ENCODE measurements around the gene SPCS1.

The SPCS1 gene

DNA sequence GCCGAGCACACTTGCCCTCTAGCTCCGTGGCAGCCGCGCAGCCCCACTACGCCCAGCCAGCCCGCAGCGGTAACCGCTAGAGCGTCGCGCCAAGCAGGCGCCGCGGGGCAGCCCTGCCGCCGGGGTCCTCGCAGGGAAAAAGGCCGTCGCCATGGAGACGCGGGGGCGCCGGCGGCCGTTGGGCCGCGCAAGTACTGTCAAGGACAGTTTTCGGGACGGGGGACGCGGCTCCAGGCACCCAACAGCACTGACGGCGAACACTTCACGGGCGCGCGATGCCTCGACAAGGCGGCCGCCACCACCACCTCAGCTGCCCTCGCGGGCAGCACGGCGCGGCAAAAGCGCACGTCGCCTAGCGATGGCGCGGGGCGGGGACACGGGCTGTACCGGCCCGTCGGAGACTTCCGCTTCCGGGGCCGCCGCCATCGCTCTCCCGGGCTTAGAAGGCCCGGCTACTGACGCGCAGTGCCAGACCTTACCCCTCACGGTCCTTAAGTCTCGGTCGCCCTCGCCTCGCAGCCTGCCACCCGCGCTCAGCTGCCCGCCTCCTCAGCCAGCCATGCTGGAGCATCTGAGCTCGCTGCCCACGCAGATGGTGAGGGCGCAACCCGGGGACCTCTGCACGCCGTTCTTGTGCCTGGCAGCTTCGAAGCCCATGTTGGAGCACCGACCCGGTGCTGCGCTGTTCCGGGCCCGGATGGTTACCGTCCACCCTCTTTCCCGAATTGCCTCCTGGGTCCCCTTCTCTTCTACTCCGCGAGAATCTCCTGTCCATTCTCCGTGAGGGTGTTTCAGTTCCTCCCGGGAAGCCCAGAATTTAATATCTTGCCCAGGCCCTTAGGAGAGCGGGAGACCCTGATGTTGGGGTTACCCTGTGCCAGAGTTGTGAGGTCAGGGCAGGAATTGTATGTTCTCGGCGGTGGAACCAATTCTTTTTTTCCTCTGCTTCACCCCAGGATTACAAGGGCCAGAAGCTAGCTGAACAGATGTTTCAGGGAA, at the start of gene SPCS1, which contains the start of gene GLT8D1:
SPCS1 (plus strand) TSS at position 419 of the 999 bp plus-strand sequence; CDS start at position 560, 141 bp downstream.
GLT8D1 (minus strand) TSS at position 104 of the 999 bp plus-strand sequence. CDS start 5,331 bp downstream, outside the sequence.
- DNase-seq, result peak; percentile 91 to 96 (median 94)

DNA sequence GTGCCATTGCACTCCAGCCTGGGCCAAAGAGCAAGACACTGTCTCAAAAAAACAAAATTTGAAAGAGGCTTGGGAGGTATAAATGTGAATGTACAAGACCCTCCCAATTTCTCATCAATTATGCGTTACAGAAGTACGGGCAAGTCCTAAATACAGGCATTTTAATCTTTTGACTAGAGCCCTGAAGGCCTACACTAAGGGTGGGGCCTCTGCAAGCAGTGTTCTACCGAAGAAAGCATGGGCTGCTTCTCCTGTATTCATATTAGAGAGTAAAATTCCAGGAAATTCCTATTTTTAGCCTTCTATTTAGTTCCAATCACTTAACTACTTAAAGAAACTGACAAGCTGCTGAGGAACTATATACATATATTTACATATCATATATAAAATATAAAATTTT, 45.9 kb upstream of the SPCS1 start:
- peak in 1 of 3 donors; percentile 5 for DNase-seq

DNA sequence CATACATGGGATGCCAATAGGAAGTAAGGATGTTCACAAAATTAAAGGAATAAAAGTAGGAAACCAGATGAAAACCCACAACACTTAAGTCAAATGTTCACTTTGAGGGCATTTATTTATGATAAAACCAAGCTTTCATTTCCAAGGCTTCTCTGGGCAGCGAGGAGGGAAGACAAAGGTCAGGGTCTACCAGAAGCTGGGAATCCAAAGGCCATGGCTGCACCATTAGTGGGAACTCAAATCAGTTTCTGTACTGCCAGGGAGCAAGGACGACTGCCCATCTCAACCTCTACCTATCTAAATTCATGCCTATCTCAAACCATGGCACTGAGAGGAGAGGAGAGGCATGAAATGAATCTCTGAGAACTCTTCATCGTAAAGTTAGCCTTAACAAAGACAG, 42.8 kb upstream of the SPCS1 start:
- DNase-seq, result peak in 1 of 3 donors; percentile 8

DNA sequence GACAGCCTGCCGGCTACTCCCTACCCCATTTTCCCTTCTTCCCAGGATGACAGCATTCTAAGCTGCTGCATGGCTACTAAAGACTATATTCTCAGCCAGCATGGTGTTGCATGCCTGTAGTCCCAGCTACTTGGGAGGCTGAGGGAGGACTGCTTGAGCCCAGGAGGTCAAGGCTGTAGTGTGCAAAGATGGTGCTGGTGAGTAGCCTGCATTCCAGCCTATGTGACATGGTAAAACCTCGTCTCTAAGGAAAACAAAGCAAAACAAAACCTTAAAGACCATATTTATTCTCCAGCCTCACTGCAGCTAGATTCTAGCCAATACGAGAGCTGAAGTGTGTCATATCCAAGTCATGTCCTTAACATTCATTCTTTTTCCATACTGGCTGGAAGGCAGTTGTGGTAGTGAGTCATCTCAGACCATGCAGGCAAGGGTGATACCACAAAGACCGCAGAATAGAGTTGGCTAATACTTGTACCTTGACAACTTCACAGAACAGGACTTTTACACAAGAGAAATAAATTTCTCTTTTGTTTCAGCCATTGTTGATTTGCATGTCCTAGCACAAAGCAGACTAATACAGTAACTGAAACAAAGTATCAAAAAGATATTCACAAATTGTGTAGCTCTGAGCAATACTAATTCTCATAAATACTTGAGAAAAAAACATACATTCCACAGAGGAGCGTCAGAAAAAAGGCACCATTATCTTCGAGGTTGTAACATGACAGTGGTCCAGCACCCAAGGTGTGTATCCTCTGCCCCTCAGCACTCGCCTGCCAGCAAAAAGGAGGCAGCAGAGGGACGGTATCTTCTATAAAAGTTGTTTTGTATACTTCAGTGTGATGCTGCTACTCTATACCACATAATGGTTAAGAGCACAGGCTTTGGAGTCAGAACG, 35.0 kb upstream of the SPCS1 start:
- DNase-seq, result peak; percentile 68 to 91 (median 84)

DNA sequence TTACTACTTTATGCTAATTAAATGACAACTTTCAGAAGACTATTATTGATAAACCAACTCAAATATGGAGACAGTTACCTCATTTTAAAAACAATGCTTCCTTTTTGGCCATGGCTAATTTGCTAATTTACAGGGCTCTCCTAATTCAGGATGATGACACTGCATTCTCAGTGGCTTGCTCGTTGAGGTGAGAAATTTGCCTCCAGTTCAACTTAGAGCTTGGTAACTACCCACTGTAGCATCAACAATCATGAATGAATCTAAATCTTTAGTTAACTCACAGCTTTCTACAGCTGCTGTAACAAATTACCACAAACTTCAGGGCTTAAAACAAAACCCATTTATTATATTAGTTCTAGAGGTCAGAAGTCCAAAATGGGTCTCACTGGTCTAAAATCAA, 34.2 kb upstream of the SPCS1 start:
- DNase-seq, result no peak

DNA sequence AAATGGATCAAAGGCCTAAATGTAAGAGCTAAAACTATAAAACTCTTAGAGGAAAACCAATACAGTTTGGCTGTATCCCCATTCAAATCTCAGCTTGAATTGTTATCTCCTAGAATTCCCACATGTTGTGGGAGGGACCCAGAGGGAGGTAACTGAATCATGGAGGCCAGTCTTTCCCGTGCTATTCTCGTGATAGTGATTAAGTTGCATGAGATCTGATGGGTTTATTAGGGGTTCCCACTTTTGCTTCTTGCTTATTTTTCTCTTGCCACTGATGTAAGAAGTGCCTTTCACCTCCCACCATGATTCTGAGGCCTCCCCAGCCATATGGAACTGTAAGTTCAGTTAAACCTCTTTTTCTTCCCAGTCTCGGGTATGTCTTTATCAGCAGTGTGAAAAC, 29.7 kb upstream of the SPCS1 start:
- DNase-seq, result peak in 2 of 3 donors; percentile 6 to 46

DNA sequence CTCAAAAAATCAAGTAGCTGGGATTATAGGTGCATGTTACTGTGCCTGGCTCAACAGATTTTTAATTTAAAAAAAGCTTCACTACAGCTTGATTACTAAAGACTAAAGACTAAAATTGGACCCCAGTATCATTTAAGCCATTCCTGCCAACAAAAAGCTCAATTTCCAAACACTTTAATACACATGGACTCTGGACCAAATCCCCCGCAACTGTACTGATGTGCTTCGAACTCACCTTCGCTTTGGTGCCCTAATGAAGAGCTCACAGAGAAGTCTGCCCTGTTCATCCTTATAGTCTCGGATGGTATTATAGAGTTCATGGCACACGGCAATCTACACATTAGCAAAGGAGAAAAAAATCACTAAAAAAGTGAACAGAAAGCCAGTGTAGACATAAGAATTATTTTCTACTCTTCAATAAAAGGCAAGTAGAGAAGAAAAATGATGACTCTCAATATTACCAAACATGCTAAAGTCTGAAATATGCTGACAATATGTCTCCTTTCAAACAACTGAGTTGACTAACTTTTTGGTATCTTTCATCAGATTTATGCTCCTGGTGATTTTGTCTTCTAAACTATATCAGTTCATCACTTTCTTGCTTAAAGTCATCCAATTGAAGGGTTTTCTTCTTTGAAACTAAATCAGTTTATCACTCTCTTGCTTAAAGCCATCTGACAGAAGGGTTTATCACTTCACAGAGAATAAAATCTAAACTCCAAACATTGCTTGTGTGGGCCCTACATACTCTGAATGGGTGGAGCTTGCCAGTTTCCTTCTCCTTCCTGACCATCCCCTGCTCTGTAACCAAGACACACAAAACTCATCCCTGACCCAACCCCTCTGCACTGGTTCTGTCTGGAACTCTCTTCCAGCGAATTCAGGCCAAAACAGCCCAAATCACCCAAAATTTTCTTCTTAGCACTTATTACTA, 27.4 kb upstream of the SPCS1 start:
- peak; percentile 22 to 40 (median 29) for DNase-seq

DNA sequence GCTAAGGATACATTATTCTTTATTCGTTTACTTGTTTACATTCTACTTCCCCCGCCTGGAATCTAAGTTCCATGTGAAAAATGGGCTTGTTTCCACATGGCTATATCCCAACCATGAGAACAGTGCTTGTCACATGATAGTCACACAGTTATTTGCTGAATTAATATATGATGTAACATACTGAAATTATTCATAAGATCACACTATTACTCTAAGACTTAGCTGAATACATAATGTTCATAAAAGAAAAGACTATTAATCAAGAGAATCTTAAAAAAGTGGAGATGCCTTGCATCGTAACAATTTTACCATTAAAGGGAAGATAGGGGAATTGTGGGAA, 26.7 kb upstream of the SPCS1 start:
- DNase-seq, result peak; percentile 7 to 31 (median 19)

DNA sequence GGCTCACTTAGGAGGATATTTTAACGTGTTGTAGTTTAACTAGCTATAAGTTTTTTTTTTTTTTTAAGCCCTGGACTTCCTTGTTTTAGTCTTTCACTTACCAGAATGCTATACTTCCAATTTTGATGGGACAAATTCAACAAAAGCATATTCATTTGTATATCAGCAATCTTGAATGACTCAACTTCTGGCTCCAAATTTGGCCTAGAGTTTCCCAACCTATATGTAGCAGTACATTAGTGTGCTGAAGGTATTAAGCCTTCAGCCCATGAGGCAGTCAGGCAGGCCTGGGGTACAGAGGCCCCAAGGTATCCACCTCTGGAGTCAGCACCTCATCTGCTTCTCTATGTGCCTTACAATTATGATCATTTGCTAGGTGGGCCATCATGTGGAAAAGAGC, 26.1 kb upstream of the SPCS1 start:
- peak; percentile 15 to 64 (median 26) for DNase-seq

DNA sequence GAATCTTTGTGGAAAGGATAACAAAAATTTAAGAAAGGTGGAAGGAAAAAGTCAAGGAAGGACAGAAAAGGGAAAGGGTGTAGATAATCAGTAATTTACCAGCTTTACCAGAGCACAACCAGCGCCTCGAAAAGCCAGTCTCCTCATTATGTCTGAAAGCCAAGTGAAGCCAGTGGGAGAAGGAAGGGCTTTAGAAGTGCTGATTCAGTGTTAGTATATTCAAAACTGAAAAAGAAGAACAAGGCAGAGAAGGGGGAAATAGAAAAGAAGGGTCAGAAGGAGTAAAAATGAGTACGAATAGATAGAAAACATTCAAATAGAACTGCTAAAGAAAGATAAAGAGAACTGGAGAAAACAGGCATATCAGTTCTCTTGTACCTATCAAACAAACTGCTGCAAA, 24.3 kb upstream of the SPCS1 start:
- peak; percentile 43 to 71 (median 62) for DNase-seq

DNA sequence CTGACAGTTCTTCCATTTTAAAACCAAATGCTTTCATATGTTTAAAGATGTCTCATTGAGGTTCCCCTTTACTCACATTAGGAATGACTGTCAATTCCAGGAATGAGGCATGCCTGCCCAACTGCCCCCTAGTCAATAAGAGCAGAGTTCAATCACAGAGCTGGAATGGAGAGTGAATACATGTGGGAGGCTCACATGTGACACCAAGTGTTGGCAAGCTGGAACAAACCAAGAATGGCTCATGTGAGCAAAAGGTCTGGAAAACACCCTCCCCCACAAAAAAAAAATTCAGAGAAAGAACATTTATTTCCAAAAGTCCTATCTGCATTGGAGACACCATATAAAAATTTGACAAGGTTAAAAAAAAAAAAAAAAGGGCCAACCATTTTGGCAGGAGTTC, 23.9 kb upstream of the SPCS1 start:
- peak; percentile 83 to 96 (median 90) for DNase-seq

DNA sequence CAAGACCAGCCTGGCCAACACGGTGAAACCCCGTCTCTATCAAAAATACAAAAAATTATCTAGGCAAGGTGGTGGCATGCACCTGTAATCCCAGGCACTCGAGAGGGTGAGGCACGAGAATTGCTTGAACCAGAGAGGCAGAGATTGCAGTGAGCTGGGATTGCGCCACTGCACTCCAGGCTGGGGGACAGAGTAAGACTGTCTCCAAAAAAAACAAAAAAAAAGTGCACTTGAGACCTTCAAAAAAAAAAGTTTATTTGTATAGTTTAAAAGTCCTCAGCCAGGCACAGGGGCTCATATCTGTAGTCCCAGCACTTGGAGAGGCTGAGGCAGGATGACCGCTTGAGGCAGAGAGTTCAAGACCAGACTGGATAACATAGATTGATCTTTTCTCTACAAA, 22.3 kb upstream of the SPCS1 start:
- DNase-seq, result no peak

DNA sequence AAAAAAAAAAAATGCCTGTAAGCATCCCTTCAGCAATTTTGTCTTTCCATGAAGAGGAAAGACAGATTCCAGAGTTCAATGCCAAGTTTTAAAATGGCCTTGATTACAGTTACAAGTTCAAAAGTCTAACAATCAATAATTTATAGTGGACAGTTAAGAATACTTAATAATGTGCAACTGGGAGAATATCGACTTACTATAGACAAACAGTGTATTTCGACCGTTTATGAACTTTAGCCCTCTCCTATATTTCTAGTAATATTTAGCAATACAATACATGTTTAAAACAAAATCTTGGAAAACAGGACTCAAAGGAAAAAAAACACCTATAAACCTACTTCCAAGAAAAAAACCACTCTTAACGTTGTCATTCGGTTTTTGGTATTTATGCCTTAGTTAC, 21.7 kb upstream of the SPCS1 start:
- no peak for DNase-seq

DNA sequence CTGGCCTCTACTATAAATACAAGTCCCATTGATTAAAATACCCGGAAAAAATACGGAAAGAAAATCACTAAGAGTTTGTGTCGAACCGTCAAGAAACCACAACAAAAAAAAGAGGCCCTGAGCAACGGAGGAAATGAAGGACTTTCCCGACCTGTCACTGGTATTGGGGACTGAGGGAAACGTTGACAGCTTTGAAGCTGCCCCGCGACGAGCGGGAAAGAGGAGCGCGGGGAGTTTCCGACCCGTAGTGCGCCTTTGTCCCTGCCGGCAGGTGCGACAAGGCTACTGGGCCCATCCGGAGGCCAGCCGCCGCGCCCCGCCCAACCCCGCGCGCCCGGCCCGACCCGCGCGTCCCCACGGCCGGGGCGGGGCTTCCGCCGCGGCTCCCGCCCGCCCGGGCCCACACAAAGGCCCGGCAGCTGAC, 20.6 kb upstream of the SPCS1 start:
- peak; percentile 87 to 96 (median 91) for DNase-seq

DNA sequence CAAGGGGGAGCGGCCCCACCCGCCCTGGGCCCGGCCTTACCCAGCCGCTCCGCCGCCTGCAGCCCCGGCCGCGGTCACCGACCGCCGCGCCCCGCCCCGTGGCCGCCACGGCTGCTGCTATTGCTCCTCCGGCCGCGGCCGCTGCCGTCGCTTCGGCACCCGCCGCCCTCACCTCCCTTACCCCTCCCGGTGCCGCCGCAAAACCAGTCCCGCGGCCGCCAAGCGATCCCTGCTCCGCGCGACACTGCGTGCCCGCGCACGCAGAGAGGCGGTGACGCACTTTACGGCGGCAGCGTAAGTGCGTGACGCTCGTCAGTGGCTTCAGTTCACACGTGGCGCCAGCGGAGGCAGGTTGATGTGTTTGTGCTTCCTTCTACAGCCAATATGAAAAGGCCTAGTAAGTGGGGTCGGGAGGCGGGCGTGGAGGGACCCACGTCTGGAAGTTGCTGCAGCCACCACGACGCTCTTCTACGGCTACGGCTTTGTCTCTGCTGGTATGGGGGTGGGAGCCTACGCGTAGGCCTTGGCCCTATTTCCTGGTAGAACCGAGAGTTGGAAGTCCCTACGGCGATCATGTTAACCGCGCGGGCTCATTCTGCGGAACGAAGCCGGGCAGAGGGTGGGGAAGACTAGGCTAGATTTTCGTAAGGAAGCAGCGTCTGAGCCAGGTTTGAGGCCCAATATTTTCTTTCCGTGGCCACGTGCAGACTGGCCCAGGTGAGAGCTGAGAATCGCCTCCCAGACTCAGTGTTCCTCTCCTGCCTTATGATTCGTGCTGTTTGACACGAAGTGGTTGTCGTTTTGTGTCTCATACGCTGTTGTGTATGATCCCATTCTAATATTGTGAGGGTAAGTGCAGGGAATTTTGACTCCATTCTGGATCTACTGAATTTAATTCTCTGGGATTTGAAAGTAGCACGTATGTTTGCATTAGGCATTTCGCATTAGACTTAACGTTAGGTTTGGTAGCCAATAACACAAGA, 19.9 kb upstream of the SPCS1 start, which contains the start of the genes GNL3 and PBRM1:
GNL3 (plus strand) TSS at position 324 of the 983 bp plus-strand sequence; CDS start at position 385, 61 bp downstream.
PBRM1 (minus strand) TSS at position 205 of the 983 bp plus-strand sequence.
- peak; percentile 97 for DNase-seq

DNA sequence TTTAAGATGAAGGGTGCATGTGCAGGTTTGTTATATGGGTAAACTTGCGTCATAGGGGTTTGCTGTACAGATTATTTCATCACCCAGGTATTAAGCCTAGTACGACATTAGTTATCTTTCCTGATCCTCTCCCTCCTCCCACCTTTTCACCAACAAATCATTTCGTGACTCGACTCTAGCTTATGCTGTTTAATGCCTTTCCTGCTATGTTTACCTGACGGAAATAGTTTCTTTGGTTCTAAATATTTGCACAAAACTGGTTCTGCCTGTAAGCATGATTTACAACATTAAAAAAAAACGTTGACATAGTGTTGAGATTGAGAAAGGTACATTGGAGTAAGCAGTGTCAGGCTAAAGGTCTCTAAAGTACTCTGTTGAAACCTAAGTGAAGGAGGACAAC, 17.6 kb upstream of the SPCS1 start:
- no peak for DNase-seq

DNA sequence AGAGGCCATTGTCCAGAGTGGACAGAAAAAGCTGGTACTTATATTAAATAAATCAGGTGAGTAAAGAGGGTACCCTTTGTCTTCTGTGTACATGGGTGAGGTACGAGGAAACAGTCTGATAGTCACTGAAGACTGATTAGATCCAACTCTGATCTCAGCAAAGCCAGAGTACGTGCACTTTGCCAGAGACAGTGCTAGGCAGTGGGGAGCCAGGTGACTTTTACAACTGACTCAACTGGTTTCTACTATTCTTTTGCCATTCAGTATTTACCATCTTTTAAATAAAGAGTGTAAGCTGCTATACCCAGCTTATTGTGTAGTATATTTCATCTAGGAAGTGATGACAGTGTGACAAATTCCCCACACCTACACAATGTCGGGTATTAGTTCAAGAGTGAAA, 16.8 kb upstream of the SPCS1 start:
- no peak for DNase-seq

DNA sequence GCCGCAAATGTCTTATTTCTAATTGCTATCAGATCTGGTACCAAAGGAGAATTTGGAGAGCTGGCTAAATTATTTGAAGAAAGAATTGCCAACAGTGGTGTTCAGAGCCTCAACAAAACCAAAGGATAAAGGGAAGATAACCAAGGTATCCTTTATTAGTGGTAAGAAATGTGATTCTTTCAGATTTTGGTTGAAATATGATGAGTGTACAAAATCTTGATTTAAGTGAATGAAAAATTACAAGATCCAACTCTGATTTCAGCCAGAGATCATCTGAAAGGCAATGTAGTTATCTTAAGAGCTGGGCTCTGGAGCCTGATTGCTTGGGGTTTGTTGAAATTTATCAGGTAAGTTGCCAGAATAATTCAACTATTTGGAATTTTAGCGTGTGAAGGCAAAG, 15.3 kb upstream of the SPCS1 start:
- no peak for DNase-seq

DNA sequence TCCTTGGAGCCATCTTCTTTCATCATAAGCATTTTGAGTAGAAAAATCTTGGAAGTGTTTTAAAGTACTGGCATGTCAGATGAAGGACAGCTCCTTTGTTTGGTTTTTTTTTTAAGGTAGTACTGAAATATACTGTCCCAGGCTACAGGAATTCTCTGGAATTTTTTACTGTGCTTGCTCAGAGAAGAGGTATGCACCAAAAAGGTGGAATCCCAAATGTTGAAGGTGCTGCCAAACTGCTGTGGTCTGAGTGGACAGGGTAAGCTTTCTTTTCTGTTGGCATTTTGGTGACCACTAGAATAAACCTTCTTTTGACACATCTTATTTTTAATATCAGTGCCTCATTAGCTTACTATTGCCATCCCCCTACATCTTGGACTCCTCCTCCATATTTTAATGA, 12.8 kb upstream of the SPCS1 start:
- DNase-seq, result no peak

DNA sequence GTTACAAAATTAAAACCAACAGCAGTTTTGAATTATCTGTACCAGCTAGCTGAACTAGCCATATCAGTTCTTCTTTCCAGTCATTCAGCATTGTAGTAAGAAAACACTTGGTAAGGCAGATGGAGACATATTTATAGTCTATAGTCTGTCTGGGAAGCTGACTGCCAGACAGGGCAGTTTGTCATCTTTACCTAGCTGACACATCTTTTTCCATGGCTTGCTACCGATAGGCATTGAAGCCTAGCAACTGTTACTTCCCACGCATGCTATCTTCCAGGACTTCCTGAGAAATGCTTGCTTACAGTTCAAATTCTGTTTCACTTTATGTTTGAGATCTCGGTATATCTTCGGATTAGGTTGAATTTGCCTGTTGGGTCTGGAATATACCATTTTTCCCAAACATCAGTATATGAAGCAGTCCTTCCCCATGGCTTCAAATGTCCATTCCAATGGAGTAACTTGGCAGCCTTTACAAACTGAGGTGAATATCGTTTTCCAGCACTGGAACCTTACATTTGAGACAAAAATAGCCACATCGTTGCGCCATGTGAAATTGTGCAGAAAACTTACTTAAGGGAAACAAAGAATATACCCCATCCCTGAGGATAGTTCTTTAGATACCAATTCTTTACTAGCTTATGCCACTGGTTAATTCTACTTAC, 11.2 kb upstream of the SPCS1 start:
- DNase-seq, result no peak
